ENCODE measurements around the gene SNX11. TPM values are rescaled to one million over a fixed set of nuclear protein-coding genes. Genes with fewer than 3 reads are reported as not detected.

The SNX11 gene
- total RNA-seq, 1 donor from 2014 or later, result 145 TPM

- H3K4me3 Mint-ChIP-seq, result peak overlapping the region; percentile 99
- no peak for TF ChIP-seq CTCF (IDR thresholded peaks at IDR 0.05)
- ChIA-PET CTCF (interaction anchor here (1.6 to 3.5 kb wide), 5 partner anchors 9 to 30 kb away, joined by 6 to 31 read pairs (median 13); no protein-coding TSS in a partner anchor), POLR2A (interaction anchor here (0.6 to 3.5 kb wide), 9 partner anchors 9 to 215 kb away, joined by 3 to 83 read pairs (median 4); partner anchors contain the start of genes CBX1, NFE2L1, PNPO and SP2)
- H3K4me1 Mint-ChIP-seq, result peaks cover 74% of the 10 kb centered on the region
- intact Hi-C loops (cut with micrococcal nuclease), result loop anchor here (1.0 kb wide), 3 partner anchors 9 to 62 kb away; partner anchors contain the start of genes CBX1 and NFE2L1
- H3K27ac Mint-ChIP-seq, result peak overlapping the region; percentile 99
- H3K36me3 Mint-ChIP-seq (ENCODE audit: low read depth), result peaks cover 46% of the 10 kb centered on the region
- H3K27me3 Mint-ChIP-seq, result no peaks in the 10 kb centered on the region
- no peak for ATAC-seq (ENCODE audit: low read depth)
- no peaks in the 10 kb centered on the region for H3K9me3 Mint-ChIP-seq
- DNase-seq, result no peak
These were observed 3.2 kb downstream of the SNX11 start for GRCh38 chr17:48110761-48111160.

GRCh38 chr17:48111937-48112241, 4.3 kb downstream of the SNX11 start:
- Mint-ChIP-seq H3K36me3 (ENCODE audit: low read depth) (peaks cover 55% of the 10 kb centered on the region), H3K27ac (peak overlapping the region; percentile 99), H3K4me3 (peak overlapping the region; percentile 99), H3K27me3 (no peaks in the 10 kb centered on the region), H3K4me1 (peaks cover 68% of the 10 kb centered on the region), H3K9me3 (no peaks in the 10 kb centered on the region)
- intact Hi-C loops (cut with micrococcal nuclease), result loop anchor here (1.0 kb wide), 3 partner anchors 11 to 64 kb away; partner anchors contain the start of genes CBX1 and NFE2L1
- ChIA-PET POLR2A (interaction anchor here (0.5 to 3.5 kb wide), 27 partner anchors 10 to 1242 kb away, joined by 3 to 83 read pairs (median 6); partner anchors contain the start of genes ATP5MC1, CBX1, CDK5RAP3 and NFE2L1), CTCF (interaction anchor here (0.6 to 3.5 kb wide), 11 partner anchors 10 to 85 kb away, joined by 3 to 31 read pairs (median 8); partner anchors contain the start of gene CBX1)
- DNase-seq (no peak), ATAC-seq (ENCODE audit: low read depth) (no peak)
- TF ChIP-seq CTCF (IDR thresholded peaks at IDR 0.05), result no peak

- H3K27ac Mint-ChIP-seq, result peak overlapping the region; percentile 99
- peak overlapping the region; percentile 99 for H3K4me3 Mint-ChIP-seq
- CTCF ChIA-PET, result interaction anchor here (0.7 to 3.5 kb wide), 9 partner anchors 11 to 88 kb away, joined by 3 to 31 read pairs (median 9); partner anchors contain the start of genes CBX1 and NFE2L1
- peaks cover 56% of the 10 kb centered on the region for H3K36me3 Mint-ChIP-seq (ENCODE audit: low read depth)
- peak; percentile 30 for DNase-seq
- intact Hi-C loops (cut with micrococcal nuclease), result no loop called here
- peaks cover 58% of the 10 kb centered on the region for H3K4me1 Mint-ChIP-seq
- no peaks in the 10 kb centered on the region for H3K9me3 Mint-ChIP-seq
- no peak for ATAC-seq (ENCODE audit: low read depth)
- H3K27me3 Mint-ChIP-seq, result no peaks in the 10 kb centered on the region
- TF ChIP-seq CTCF (IDR thresholded peaks at IDR 0.05), result no peak
- POLR2A ChIA-PET, result interaction anchor here (0.6 to 3.5 kb wide), 12 partner anchors 10 to 895 kb away, joined by 3 to 83 read pairs (median 12); partner anchors contain the start of genes CBX1, CDK5RAP3, HOXB4 and NFE2L1
These were observed 5.7 kb downstream of the SNX11 start for GRCh38 chr17:48113201-48113676.

GRCh38 chr17:48121923-48122664, 14.5 kb downstream of the SNX11 start:
- no peak for TF ChIP-seq CTCF (IDR thresholded peaks at IDR 0.05)
- H3K27ac Mint-ChIP-seq, result no peak overlapping the region
- H3K27me3 Mint-ChIP-seq, result no peaks in the 10 kb centered on the region
- ChIA-PET POLR2A (interaction anchor here (1.2 to 4.2 kb wide), 3 partner anchors 10 to 15 kb away, joined by 3 to 24 read pairs (median 4); partner anchors contain the start of gene SNX11), CTCF (interaction anchor here (1.4 to 1.6 kb wide), 2 partner anchors 11 to 24 kb away, joined by 4 to 6 read pairs; no protein-coding TSS in a partner anchor)
- no peaks in the 10 kb centered on the region for H3K4me1 Mint-ChIP-seq
- H3K9me3 Mint-ChIP-seq, result no peaks in the 10 kb centered on the region
- DNase-seq (no peak), ATAC-seq (ENCODE audit: low read depth) (no peak)
- H3K36me3 Mint-ChIP-seq (ENCODE audit: low read depth), result peaks cover 87% of the 10 kb centered on the region
- no peak overlapping the region for H3K4me3 Mint-ChIP-seq
- intact Hi-C loops (cut with micrococcal nuclease), result no loop called here

GRCh38 chr17:48122665-48123045, 15.1 kb downstream of the SNX11 start:
- Mint-ChIP-seq H3K27me3 (no peaks in the 10 kb centered on the region), H3K4me1 (no peaks in the 10 kb centered on the region), H3K27ac (no peak overlapping the region), H3K4me3 (no peak overlapping the region), H3K36me3 (ENCODE audit: low read depth) (peaks cover 88% of the 10 kb centered on the region), H3K9me3 (no peaks in the 10 kb centered on the region)
- CTCF ChIA-PET, result interaction anchor here (1.4 to 3.1 kb wide), 4 partner anchors 10 to 96 kb away, joined by 4 to 16 read pairs (median 6); no protein-coding TSS in a partner anchor
- POLR2A ChIA-PET, result interaction anchor here (1.2 to 4.2 kb wide), 3 partner anchors 10 to 16 kb away, joined by 3 to 24 read pairs (median 4); partner anchors contain the start of gene SNX11
- DNase-seq (no peak), ATAC-seq (ENCODE audit: low read depth) (no peak)
- TF ChIP-seq CTCF (IDR thresholded peaks at IDR 0.05), result no peak
- intact Hi-C loops (cut with micrococcal nuclease), result no loop called here
